NT2/D1 (cell line): Measurements from ENCODE around the gene DPP8.

Source experiments
- DNase-seq: peaks from one replicate; pipeline ENCODE4 v3.0.0-alpha.2; 2011; ENCODE audit warnings: low read depth, low spot score
- H3K27me3 ChIP-seq: 2 replicates; pipeline ENCODE4 v1.6.0; 2011; ENCODE audit warnings: mild to moderate bottlenecking; ENCODE audit not compliant: insufficient read length, insufficient read depth
- H3K36me3 ChIP-seq: 2 replicates; pipeline ENCODE4 v1.6.1; 2011; ENCODE audit warnings: mild to moderate bottlenecking, low read length, mixed read lengths; ENCODE audit not compliant: insufficient read depth, insufficient read length
- H3K4me1 ChIP-seq: 2 replicates; pipeline ENCODE4 v1.5.1; 2011; ENCODE audit not compliant: insufficient read depth, insufficient read length
- H3K4me3 ChIP-seq: 2 replicates; pipeline ENCODE4 v1.5.1; 2011; ENCODE audit warnings: low read depth; ENCODE audit not compliant: insufficient read length
- H3K9ac ChIP-seq: 2 replicates; pipeline ENCODE4 v1.6.0; 2011; ENCODE audit warnings: low read depth; ENCODE audit not compliant: insufficient read length
- H3K9me3 ChIP-seq: 2 replicates; pipeline ENCODE4 v1.5.1; 2011; ENCODE audit warnings: mild to moderate bottlenecking, low read length; ENCODE audit not compliant: insufficient read depth
- SUZ12 ChIP-seq: IDR thresholded peaks from 2 replicates; pipeline ENCODE4 v1.6.1; 2011; ENCODE audit not compliant: insufficient read length, insufficient read depth; ENCODE audit errors: extremely low read depth
- YY1 ChIP-seq: IDR thresholded peaks from 2 replicates; pipeline ENCODE4 v1.6.1; 2011; ENCODE audit not compliant: insufficient read length, insufficient read depth
- ZNF274 ChIP-seq: IDR thresholded peaks from 2 replicates; pipeline ENCODE4 v1.6.1; 2011; ENCODE audit warnings: mild to moderate bottlenecking, low read depth, low read length

Gene DPP8

GRCh38 chr15:65395567-65396202 lies 121.8 kb downstream of the DPP8 start:
- Histone ChIP-seq H3K4me3 (no peak overlapping the region), H3K9ac (no peak overlapping the region), H3K4me1 (peaks cover 7% of the 10 kb centered on the region), H3K36me3 (peaks cover 47% of the 10 kb centered on the region), H3K27me3 (no peaks in the 10 kb centered on the region), H3K9me3 (no peaks in the 10 kb centered on the region)
- DNase-seq: no peak
- no peak for TF ChIP-seq ZNF274
- TF ChIP-seq YY1: no peak
- no peak for TF ChIP-seq SUZ12

GRCh38 chr15:65394936-65395335 lies 122.6 kb downstream of the DPP8 start:
- Histone ChIP-seq H3K9me3 (no peaks in the 10 kb centered on the region), H3K36me3 (peaks cover 52% of the 10 kb centered on the region), H3K27me3 (no peaks in the 10 kb centered on the region), H3K9ac (no peak overlapping the region), H3K4me1 (peaks cover 2% of the 10 kb centered on the region), H3K4me3 (no peak overlapping the region)
- TF ChIP-seq ZNF274 (no peak), SUZ12 (no peak), YY1 (no peak)
- DNase-seq: no peak

GRCh38 chr15:65394280-65394789 lies 123.2 kb downstream of the DPP8 start:
- peaks cover 58% of the 10 kb centered on the region for H3K36me3 ChIP-seq
- H3K9me3 ChIP-seq: no peaks in the 10 kb centered on the region
- DNase-seq: no peak
- TF ChIP-seq ZNF274 (no peak), SUZ12 (no peak)
- H3K4me1 ChIP-seq: peaks cover 2% of the 10 kb centered on the region
- no peaks in the 10 kb centered on the region for H3K27me3 ChIP-seq
- no peak overlapping the region for H3K4me3 ChIP-seq
- no peak overlapping the region for H3K9ac ChIP-seq

GRCh38 chr15:65393557-65393956 lies 123.9 kb downstream of the DPP8 start:
- Histone ChIP-seq H3K9me3 (no peaks in the 10 kb centered on the region), H3K4me1 (no peaks in the 10 kb centered on the region), H3K36me3 (peaks cover 66% of the 10 kb centered on the region), H3K4me3 (no peak overlapping the region), H3K9ac (no peak overlapping the region), H3K27me3 (no peaks in the 10 kb centered on the region)
- DNase-seq: no peak
- TF ChIP-seq YY1 (no peak), SUZ12 (no peak), ZNF274 (no peak)

- Histone ChIP-seq H3K4me3 (no peak overlapping the region), H3K36me3 (peaks cover 70% of the 10 kb centered on the region), H3K27me3 (no peaks in the 10 kb centered on the region), H3K9ac (no peak overlapping the region), H3K4me1 (no peaks in the 10 kb centered on the region), H3K9me3 (no peaks in the 10 kb centered on the region)
- TF ChIP-seq ZNF274 (no peak), YY1 (no peak), SUZ12 (no peak)
- no peak for DNase-seq
These were observed 124.4 kb downstream of the DPP8 start for GRCh38 chr15:65393091-65393490.
